ENCODE measurements around the gene TAS1R2.
"Not testable (repeated sequence)": the region's sequence is repeated elsewhere in the genome, so short reads cannot be mapped to it uniquely, and the experiment has no call there.

Gene TAS1R2

GRCh38 chr1:18869847-18870594 is 10.6 kb upstream of the TAS1R2 start:
- DNase-seq (ENCODE audit: low read depth in 3 of 3), result no peak

- DNase-seq (ENCODE audit: low read depth in 3 of 3), result no peak
These were observed 9.5 kb upstream of the TAS1R2 start for GRCh38 chr1:18868801-18869424.

- no peak for DNase-seq (ENCODE audit: low read depth in 3 of 3)
These were observed 8.9 kb upstream of the TAS1R2 start for GRCh38 chr1:18868354-18868753.

- DNase-seq (ENCODE audit: low read depth in 3 of 3), result no peak
These were observed 7.4 kb upstream of the TAS1R2 start for GRCh38 chr1:18866846-18867245.

GRCh38 chr1:18866314-18866713 is 6.9 kb upstream of the TAS1R2 start:
- no peak for DNase-seq (ENCODE audit: low read depth in 3 of 3)

GRCh38 chr1:18865176-18865575 is 5.7 kb upstream of the TAS1R2 start:
- DNase-seq (ENCODE audit: low read depth in 3 of 3), result no peak

- no peak for DNase-seq (ENCODE audit: low read depth in 3 of 3)
These were observed 2.1 kb upstream of the TAS1R2 start for GRCh38 chr1:18861590-18861989.

GRCh38 chr1:18861082-18861481 is 1.6 kb upstream of the TAS1R2 start:
- no peak for DNase-seq (ENCODE audit: low read depth in 3 of 3)

GRCh38 chr1:18858070-18858688 is 1.3 kb downstream of the TAS1R2 start:
- DNase-seq (ENCODE audit: low read depth in 3 of 3), result no peak

- DNase-seq (ENCODE audit: low read depth in 3 of 3), result no peak
These were observed 3.0 kb downstream of the TAS1R2 start for GRCh38 chr1:18856435-18856834.

- no peak for DNase-seq (ENCODE audit: low read depth in 3 of 3)
These were observed 3.9 kb downstream of the TAS1R2 start for GRCh38 chr1:18855573-18855972.

GRCh38 chr1:18854331-18855025 is 5.0 kb downstream of the TAS1R2 start:
- DNase-seq (ENCODE audit: low read depth in 3 of 3), result no peak

- no peak for DNase-seq (ENCODE audit: low read depth in 3 of 3)
These were observed 7.0 kb downstream of the TAS1R2 start for GRCh38 chr1:18852501-18852900.

- DNase-seq (ENCODE audit: low read depth in 3 of 3), result no peak
These were observed 10.2 kb downstream of the TAS1R2 start for GRCh38 chr1:18849261-18849711.

- DNase-seq (ENCODE audit: low read depth in 3 of 3), result not testable (repeated sequence)
These were observed 11.7 kb downstream of the TAS1R2 start for GRCh38 chr1:18847723-18848122.

GRCh38 chr1:18840145-18840544 is 19.3 kb downstream of the TAS1R2 start:
- DNase-seq (ENCODE audit: low read depth in 3 of 3), result no peak

GRCh38 chr1:18836654-18837053 is 22.8 kb downstream of the TAS1R2 start:
- DNase-seq (ENCODE audit: low read depth in 3 of 3), result no peak

GRCh38 chr1:18832319-18832718 is 27.1 kb downstream of the TAS1R2 start:
- not testable (repeated sequence) for DNase-seq (ENCODE audit: low read depth in 3 of 3)

- no peak for DNase-seq (ENCODE audit: low read depth in 3 of 3)
These were observed 27.8 kb downstream of the TAS1R2 start for GRCh38 chr1:18831656-18832055.

- DNase-seq (ENCODE audit: low read depth in 3 of 3), result no peak
These were observed 28.9 kb downstream of the TAS1R2 start for GRCh38 chr1:18830596-18830995.

- no peak for DNase-seq (ENCODE audit: low read depth in 3 of 3)
These were observed 29.8 kb downstream of the TAS1R2 start for GRCh38 chr1:18829671-18830070.

GRCh38 chr1:18828224-18828623 is 31.2 kb downstream of the TAS1R2 start:
- no peak for DNase-seq (ENCODE audit: low read depth in 3 of 3)

Measured in stimulated activated CD4-positive, alpha-beta T cell treated with anti-CD3 and anti-CD28 coated beads, TNF-alpha, amount 100 ng/mL, for 4 hours (primary cell).